Spinal cord (tissue), 10 donors: ENCODE results near the gene DCANP1. TPM values are rescaled to one million over a fixed set of nuclear protein-coding genes. Genes with fewer than 3 reads are reported as not detected.
A peak's percentile ranks its signal among the peaks of the same experiment; 100 is the strongest.

ENCODE experiments used
- DNase-seq, 6 donors: peaks; one replicate each; pipeline versions ENCODE4 v3.0.0 to v3.0.0-alpha.2; 2013 to 2015; ENCODE audit warnings: low spot score in 6 of 6, low read depth in 4 of 6
- H3K27ac ChIP-seq: one replicate; pipeline ENCODE4 v1.5.1; 2013; ENCODE audit warnings: low read depth, low read length, control low read depth
- H3K27me3 ChIP-seq: one replicate; pipeline ENCODE4 v1.6.1; 2013; ENCODE audit warnings: low read length; ENCODE audit not compliant: control insufficient read depth, insufficient read depth
- H3K36me3 ChIP-seq: one replicate; pipeline ENCODE4 v1.6.1; 2013; ENCODE audit warnings: low read length; ENCODE audit not compliant: control insufficient read depth, insufficient read depth
- H3K4me1 ChIP-seq: one replicate; pipeline ENCODE4 v1.6.1; 2013; ENCODE audit warnings: low read length; ENCODE audit not compliant: control insufficient read depth, insufficient read depth
- H3K4me3 ChIP-seq: one replicate; pipeline ENCODE4 v1.5.1; 2013; ENCODE audit warnings: low read depth, low read length, control low read depth
- H3K9me3 ChIP-seq: one replicate; pipeline ENCODE4 v1.6.1; 2013; ENCODE audit warnings: low read length; ENCODE audit not compliant: control insufficient read depth, insufficient read depth
- WGBS: methylation state at CpG from one replicate; pipeline ENCODE4 v1.1.5; 2013; ENCODE audit warnings: missing lambda C conversion rate; ENCODE audit not compliant: insufficient coverage; 5-methylcytosine and 5-hydroxymethylcytosine counted together
- polyA plus RNA-seq, 2 donors: library from polyadenylated mRNA; unstranded; fragments of 120-200 nt; gene quantifications; one replicate each; pipeline ENCODE4 v1.2.1, GENCODE V29; 2013; ENCODE audit not compliant: insufficient read length in 2 of 2
- total RNA-seq, 2 donors: library from RNA; depleted of rRNA in 1 of 2; stranded (reverse); fragments of 120-200 nt in 1 of 2; fragments of >200 nt in 1 of 2; gene quantifications; one replicate each; pipeline versions ENCODE4 v1.2.3 to v1.2.4, GENCODE V29; 2013 to 2014
- donor health status: healthy.

DCANP1 gene
- total and polyA plus RNA-seq, 4 donors, result 0.10 to 0.11 TPM; not detected in 2

GRCh38 chr5:135489466-135490244 is 42.5 kb upstream of the DCANP1 start:
- peak in 2 of 6 donors; percentile 66 to 76 for DNase-seq
- peak overlapping the region; percentile 41 for H3K4me3 ChIP-seq
- peaks cover 74% of the 10 kb centered on the region for H3K27me3 ChIP-seq
- 4% methylated on average over 46 of the region's 53 CpGs for WGBS
- H3K9me3 ChIP-seq, result no peaks in the 10 kb centered on the region
- peaks cover 45% of the 10 kb centered on the region for H3K4me1 ChIP-seq
- peak overlapping the region; percentile 25 for H3K27ac ChIP-seq
- no peaks in the 10 kb centered on the region for H3K36me3 ChIP-seq

GRCh38 chr5:135488727-135489465 is 41.7 kb upstream of the DCANP1 start:
- H3K36me3 ChIP-seq, result no peaks in the 10 kb centered on the region
- WGBS, result 1% methylated on average over 38 of the region's 44 CpGs
- H3K4me3 ChIP-seq, result peak overlapping the region; percentile 41
- peaks cover 72% of the 10 kb centered on the region for H3K27me3 ChIP-seq
- peaks cover 48% of the 10 kb centered on the region for H3K4me1 ChIP-seq
- DNase-seq, result peak in 5 of 6 donors; percentile 55 to 93 (median 77)
- peak overlapping the region; percentile 49 for H3K27ac ChIP-seq
- no peaks in the 10 kb centered on the region for H3K9me3 ChIP-seq

GRCh38 chr5:135487839-135488514 is 40.8 kb upstream of the DCANP1 start:
- H3K27ac ChIP-seq, result peak overlapping the region; percentile 10
- peaks cover 71% of the 10 kb centered on the region for H3K27me3 ChIP-seq
- no peaks in the 10 kb centered on the region for H3K9me3 ChIP-seq
- H3K36me3 ChIP-seq, result no peaks in the 10 kb centered on the region
- H3K4me3 ChIP-seq, result no peak overlapping the region
- DNase-seq, result peak in 2 of 6 donors; percentile 46 to 51
- H3K4me1 ChIP-seq, result peaks cover 50% of the 10 kb centered on the region
- WGBS, result 6% methylated on average over 5 of the region's 11 CpGs

GRCh38 chr5:135487037-135487395 is 39.9 kb upstream of the DCANP1 start:
- no peak overlapping the region for H3K27ac ChIP-seq
- no peaks in the 10 kb centered on the region for H3K9me3 ChIP-seq
- no peak for DNase-seq
- 25% methylated on average over 1 of the region's 1 CpG for WGBS
- peaks cover 57% of the 10 kb centered on the region for H3K4me1 ChIP-seq
- no peaks in the 10 kb centered on the region for H3K36me3 ChIP-seq
- peaks cover 70% of the 10 kb centered on the region for H3K27me3 ChIP-seq
- H3K4me3 ChIP-seq, result no peak overlapping the region

- H3K27ac ChIP-seq, result no peak overlapping the region
- H3K4me3 ChIP-seq, result no peak overlapping the region
- H3K4me1 ChIP-seq, result peaks cover 53% of the 10 kb centered on the region
- H3K9me3 ChIP-seq, result no peaks in the 10 kb centered on the region
- WGBS, result 84% methylated on average over 12 of the region's 13 CpGs
- no peaks in the 10 kb centered on the region for H3K36me3 ChIP-seq
- H3K27me3 ChIP-seq, result peaks cover 65% of the 10 kb centered on the region
- no peak for DNase-seq
Measured at GRCh38 chr5:135486131-135487036, 39.2 kb upstream of the DCANP1 start.

GRCh38 chr5:135484674-135485086 is 37.5 kb upstream of the DCANP1 start:
- no peak for DNase-seq
- Histone ChIP-seq H3K27ac (no peak overlapping the region), H3K27me3 (peaks cover 58% of the 10 kb centered on the region), H3K4me3 (no peak overlapping the region), H3K36me3 (no peaks in the 10 kb centered on the region), H3K4me1 (peaks cover 41% of the 10 kb centered on the region), H3K9me3 (no peaks in the 10 kb centered on the region)
- 54% methylated on average over 3 of the region's 5 CpGs for WGBS

GRCh38 chr5:135483254-135483653 is 36.1 kb upstream of the DCANP1 start:
- Histone ChIP-seq H3K4me1 (peaks cover 27% of the 10 kb centered on the region), H3K36me3 (no peaks in the 10 kb centered on the region), H3K27me3 (peaks cover 51% of the 10 kb centered on the region), H3K4me3 (no peak overlapping the region), H3K27ac (no peak overlapping the region), H3K9me3 (no peaks in the 10 kb centered on the region)
- DNase-seq, result no peak
- WGBS, result no CpG with 5 or more reads among the region's 1 CpG

GRCh38 chr5:135482381-135482933 is 35.3 kb upstream of the DCANP1 start:
- H3K27ac ChIP-seq, result no peak overlapping the region
- no peaks in the 10 kb centered on the region for H3K36me3 ChIP-seq
- peak in 1 of 6 donors; percentile 21 for DNase-seq
- H3K4me1 ChIP-seq, result peaks cover 21% of the 10 kb centered on the region
- peaks cover 50% of the 10 kb centered on the region for H3K27me3 ChIP-seq
- no peaks in the 10 kb centered on the region for H3K9me3 ChIP-seq
- WGBS, result 49% methylated on average over 7 of the region's 9 CpGs
- H3K4me3 ChIP-seq, result no peak overlapping the region
